Measurements from ENCODE around the gene VPS36.
A peak's percentile ranks its signal among the peaks of the same experiment; 100 is the strongest.

The VPS36 gene

GRCh38 chr13:52393572-52394357, 56.7 kb downstream of the VPS36 start:
- WGBS (ENCODE audit: extremely low coverage, insufficient coverage, low lambda C conversion rate) = no CpG with 5 or more reads among the region's 8 CpGs
- H3K56ac ChIP-seq (ENCODE audit: low read length) = no peak overlapping the region
- no peak overlapping the region for H2BK15ac ChIP-seq (replicated peaks; ENCODE audit: low read depth)
- no peaks in the 10 kb centered on the region for H3K36me3 ChIP-seq (ENCODE audit: control insufficient read depth, insufficient read depth, low read length)
- H3K4ac ChIP-seq (ENCODE audit: low read depth, low read length) = no peak overlapping the region
- H3K4me3 ChIP-seq (ENCODE audit: low read length) = no peak overlapping the region
- H2BK5ac ChIP-seq (ENCODE audit: low read length) = no peak overlapping the region
- no peak overlapping the region for H3K27ac ChIP-seq (ENCODE audit: low read depth, low read length)
- H3K4me2 ChIP-seq (ENCODE audit: low read length) = no peak overlapping the region
- no peak overlapping the region for H3K9ac ChIP-seq (ENCODE audit: low read length)
- no peak overlapping the region for H4K5ac ChIP-seq (ENCODE audit: low read length)
- H2BK120ac ChIP-seq (ENCODE audit: low read depth, low read length) = no peak overlapping the region
- H3K27me3 ChIP-seq (ENCODE audit: insufficient read depth, low read length, poor library complexity) = no peaks in the 10 kb centered on the region
- no peaks in the 10 kb centered on the region for H3K4me1 ChIP-seq (ENCODE audit: control insufficient read depth, low read depth, low read length)
- no peaks in the 10 kb centered on the region for H3K79me1 ChIP-seq (ENCODE audit: low read length)
- H4K8ac ChIP-seq (ENCODE audit: low read depth, low read length) = no peak overlapping the region
- H2AK5ac ChIP-seq (ENCODE audit: low read length) = no peak overlapping the region
- H3K23ac ChIP-seq (ENCODE audit: low read length) = no peak overlapping the region
- H3K18ac ChIP-seq (ENCODE audit: low read length) = no peak overlapping the region
- DNase-seq = no peak
- no peaks in the 10 kb centered on the region for H3K79me2 ChIP-seq (ENCODE audit: control insufficient read depth, insufficient read depth, low read length)

GRCh38 chr13:52387721-52388120, 62.7 kb downstream of the VPS36 start:
- no peak for DNase-seq
- no peak overlapping the region for H3K9ac ChIP-seq (ENCODE audit: low read length)
- H2AK5ac ChIP-seq (ENCODE audit: low read length) = no peak overlapping the region

GRCh38 chr13:52385870-52386269, 64.6 kb downstream of the VPS36 start:
- H4K5ac ChIP-seq (ENCODE audit: low read length) = no peak overlapping the region
- H3K56ac ChIP-seq (ENCODE audit: low read length) = no peak overlapping the region
- H4K8ac ChIP-seq (ENCODE audit: low read depth, low read length) = no peak overlapping the region
- H3K18ac ChIP-seq (ENCODE audit: low read length) = no peak overlapping the region
- no peak overlapping the region for H3K4me3 ChIP-seq (ENCODE audit: low read length)
- H3K4me2 ChIP-seq (ENCODE audit: low read length) = no peak overlapping the region
- no peaks in the 10 kb centered on the region for H3K4me1 ChIP-seq (ENCODE audit: control insufficient read depth, low read depth, low read length)
- no peak overlapping the region for H3K27ac ChIP-seq (ENCODE audit: low read depth, low read length)
- no peak overlapping the region for H3K23ac ChIP-seq (ENCODE audit: low read length)
- H2BK5ac ChIP-seq (ENCODE audit: low read length) = no peak overlapping the region
- no peaks in the 10 kb centered on the region for H3K79me1 ChIP-seq (ENCODE audit: low read length)
- H2BK120ac ChIP-seq (ENCODE audit: low read depth, low read length) = no peak overlapping the region
- H3K36me3 ChIP-seq (ENCODE audit: control insufficient read depth, insufficient read depth, low read length) = no peaks in the 10 kb centered on the region
- no peaks in the 10 kb centered on the region for H3K27me3 ChIP-seq (ENCODE audit: insufficient read depth, low read length, poor library complexity)
- H3K79me2 ChIP-seq (ENCODE audit: control insufficient read depth, insufficient read depth, low read length) = no peaks in the 10 kb centered on the region
- no peak overlapping the region for H2BK15ac ChIP-seq (replicated peaks; ENCODE audit: low read depth)
- H3K4ac ChIP-seq (ENCODE audit: low read depth, low read length) = no peak overlapping the region
- no CpG with 5 or more reads among the region's 4 CpGs for WGBS (ENCODE audit: extremely low coverage, insufficient coverage, low lambda C conversion rate)
- H2AK5ac ChIP-seq (ENCODE audit: low read length) = no peak overlapping the region
- H3K9ac ChIP-seq (ENCODE audit: low read length) = no peak overlapping the region
- DNase-seq = peak; percentile 16

More at GRCh38 chr13:52387721-52388120, 62.7 kb downstream of the VPS36 start:
- Histone ChIP-seq H3K18ac (ENCODE audit: low read length) (no peak overlapping the region), H3K23ac (ENCODE audit: low read length) (no peak overlapping the region), H3K27me3 (ENCODE audit: insufficient read depth, low read length, poor library complexity) (no peaks in the 10 kb centered on the region), H4K5ac (ENCODE audit: low read length) (no peak overlapping the region), H3K36me3 (ENCODE audit: control insufficient read depth, insufficient read depth, low read length) (no peaks in the 10 kb centered on the region), H3K79me2 (ENCODE audit: control insufficient read depth, insufficient read depth, low read length) (no peaks in the 10 kb centered on the region), H4K8ac (ENCODE audit: low read depth, low read length) (no peak overlapping the region), H2BK15ac (replicated peaks; ENCODE audit: low read depth) (no peak overlapping the region), H3K4ac (ENCODE audit: low read depth, low read length) (no peak overlapping the region), H3K4me3 (ENCODE audit: low read length) (no peak overlapping the region), H3K79me1 (ENCODE audit: low read length) (no peaks in the 10 kb centered on the region), H3K56ac (ENCODE audit: low read length) (no peak overlapping the region), H2BK5ac (ENCODE audit: low read length) (no peak overlapping the region), H3K4me1 (ENCODE audit: control insufficient read depth, low read depth, low read length) (no peaks in the 10 kb centered on the region), H3K4me2 (ENCODE audit: low read length) (no peak overlapping the region), H2BK120ac (ENCODE audit: low read depth, low read length) (no peak overlapping the region), H3K27ac (ENCODE audit: low read depth, low read length) (no peak overlapping the region)

GRCh38 chr13:52383366-52383765, 67.1 kb downstream of the VPS36 start:
- no peak overlapping the region for H3K9ac ChIP-seq (ENCODE audit: low read length)
- DNase-seq = peak; percentile 3
- no peaks in the 10 kb centered on the region for H3K4me1 ChIP-seq (ENCODE audit: control insufficient read depth, low read depth, low read length)
- no peaks in the 10 kb centered on the region for H3K27me3 ChIP-seq (ENCODE audit: insufficient read depth, low read length, poor library complexity)
- no peaks in the 10 kb centered on the region for H3K79me1 ChIP-seq (ENCODE audit: low read length)
- H3K36me3 ChIP-seq (ENCODE audit: control insufficient read depth, insufficient read depth, low read length) = no peaks in the 10 kb centered on the region
- no peak overlapping the region for H3K56ac ChIP-seq (ENCODE audit: low read length)
- no peak overlapping the region for H2BK15ac ChIP-seq (replicated peaks; ENCODE audit: low read depth)
- no peak overlapping the region for H4K5ac ChIP-seq (ENCODE audit: low read length)
- no peak overlapping the region for H2AK5ac ChIP-seq (ENCODE audit: low read length)
- no CpG with 5 or more reads among the region's 1 CpG for WGBS (ENCODE audit: extremely low coverage, insufficient coverage, low lambda C conversion rate)
- H3K4me2 ChIP-seq (ENCODE audit: low read length) = no peak overlapping the region
- H3K23ac ChIP-seq (ENCODE audit: low read length) = no peak overlapping the region
- no peak overlapping the region for H3K18ac ChIP-seq (ENCODE audit: low read length)
- no peak overlapping the region for H3K27ac ChIP-seq (ENCODE audit: low read depth, low read length)
- no peak overlapping the region for H2BK120ac ChIP-seq (ENCODE audit: low read depth, low read length)
- H2BK5ac ChIP-seq (ENCODE audit: low read length) = no peak overlapping the region
- H3K4ac ChIP-seq (ENCODE audit: low read depth, low read length) = no peak overlapping the region
- no peak overlapping the region for H4K8ac ChIP-seq (ENCODE audit: low read depth, low read length)
- no peak overlapping the region for H3K4me3 ChIP-seq (ENCODE audit: low read length)
- no peaks in the 10 kb centered on the region for H3K79me2 ChIP-seq (ENCODE audit: control insufficient read depth, insufficient read depth, low read length)

- Histone ChIP-seq H2BK5ac (ENCODE audit: low read length) (no peak overlapping the region), H3K36me3 (ENCODE audit: control insufficient read depth, insufficient read depth, low read length) (no peaks in the 10 kb centered on the region), H4K8ac (ENCODE audit: low read depth, low read length) (no peak overlapping the region), H3K4me2 (ENCODE audit: low read length) (no peak overlapping the region), H3K9ac (ENCODE audit: low read length) (no peak overlapping the region), H3K27me3 (ENCODE audit: insufficient read depth, low read length, poor library complexity) (no peaks in the 10 kb centered on the region), H2BK15ac (replicated peaks; ENCODE audit: low read depth) (no peak overlapping the region), H3K23ac (ENCODE audit: low read length) (no peak overlapping the region), H3K79me1 (ENCODE audit: low read length) (no peaks in the 10 kb centered on the region), H3K4ac (ENCODE audit: low read depth, low read length) (no peak overlapping the region), H2BK120ac (ENCODE audit: low read depth, low read length) (no peak overlapping the region), H3K4me3 (ENCODE audit: low read length) (no peak overlapping the region), H3K27ac (ENCODE audit: low read depth, low read length) (no peak overlapping the region), H3K79me2 (ENCODE audit: control insufficient read depth, insufficient read depth, low read length) (no peaks in the 10 kb centered on the region), H3K18ac (ENCODE audit: low read length) (no peak overlapping the region), H3K56ac (ENCODE audit: low read length) (no peak overlapping the region), H3K4me1 (ENCODE audit: control insufficient read depth, low read depth, low read length) (no peaks in the 10 kb centered on the region), H2AK5ac (ENCODE audit: low read length) (no peak overlapping the region), H4K5ac (ENCODE audit: low read length) (no peak overlapping the region)
- WGBS (ENCODE audit: extremely low coverage, insufficient coverage, low lambda C conversion rate) = no CpG with 5 or more reads among the region's 22 CpGs
- no peak for DNase-seq
Measured at GRCh38 chr13:52378312-52378711, 72.1 kb downstream of the VPS36 start.

GRCh38 chr13:52377898-52378297, 72.5 kb downstream of the VPS36 start:
- no CpG with 5 or more reads among the region's 21 CpGs for WGBS (ENCODE audit: extremely low coverage, insufficient coverage, low lambda C conversion rate)
- no peak overlapping the region for H2BK15ac ChIP-seq (replicated peaks; ENCODE audit: low read depth)
- H3K4me2 ChIP-seq (ENCODE audit: low read length) = no peak overlapping the region
- H3K4me1 ChIP-seq (ENCODE audit: control insufficient read depth, low read depth, low read length) = no peaks in the 10 kb centered on the region
- no peaks in the 10 kb centered on the region for H3K27me3 ChIP-seq (ENCODE audit: insufficient read depth, low read length, poor library complexity)
- no peak overlapping the region for H3K18ac ChIP-seq (ENCODE audit: low read length)
- no peak overlapping the region for H3K4me3 ChIP-seq (ENCODE audit: low read length)
- no peak overlapping the region for H3K27ac ChIP-seq (ENCODE audit: low read depth, low read length)
- H2AK5ac ChIP-seq (ENCODE audit: low read length) = no peak overlapping the region
- no peak overlapping the region for H3K23ac ChIP-seq (ENCODE audit: low read length)
- no peak overlapping the region for H3K9ac ChIP-seq (ENCODE audit: low read length)
- H4K5ac ChIP-seq (ENCODE audit: low read length) = no peak overlapping the region
- H3K79me2 ChIP-seq (ENCODE audit: control insufficient read depth, insufficient read depth, low read length) = no peaks in the 10 kb centered on the region
- H3K79me1 ChIP-seq (ENCODE audit: low read length) = no peaks in the 10 kb centered on the region
- H4K8ac ChIP-seq (ENCODE audit: low read depth, low read length) = no peak overlapping the region
- no peaks in the 10 kb centered on the region for H3K36me3 ChIP-seq (ENCODE audit: control insufficient read depth, insufficient read depth, low read length)
- H2BK120ac ChIP-seq (ENCODE audit: low read depth, low read length) = no peak overlapping the region
- H2BK5ac ChIP-seq (ENCODE audit: low read length) = no peak overlapping the region
- no peak for DNase-seq
- H3K4ac ChIP-seq (ENCODE audit: low read depth, low read length) = no peak overlapping the region
- no peak overlapping the region for H3K56ac ChIP-seq (ENCODE audit: low read length)
